Colonic mucosa (tissue), 4 donors: Measurements from ENCODE around the gene TRABD2A. TPM values are rescaled to one million over a fixed set of nuclear protein-coding genes. Genes with fewer than 3 reads are reported as not detected.
A peak's percentile ranks its signal among the peaks of the same experiment; 100 is the strongest.

Source experiments
- DNase-seq: peaks from one replicate; pipeline ENCODE4 v3.0.0-alpha.2; 2020
- H3K27ac ChIP-seq: fragments of 200-600 bp; one replicate; pipeline ENCODE4 v1.8.0; 2021
- H3K27me3 ChIP-seq: fragments of 200-600 bp; one replicate; pipeline ENCODE4 v1.8.0; 2021
- H3K36me3 ChIP-seq: fragments of 200-600 bp; one replicate; pipeline ENCODE4 v1.8.0; 2021
- H3K4me1 ChIP-seq: fragments of 200-600 bp; one replicate; pipeline ENCODE4 v1.8.0; 2021; ENCODE audit warnings: mild to moderate bottlenecking
- H3K4me3 ChIP-seq: fragments of 200-600 bp; one replicate; pipeline ENCODE4 v1.8.0; 2021
- H3K9ac ChIP-seq, 2 donors: one replicate each; pipeline ENCODE4 v1.7.0; 2013; ENCODE audit warnings: control low read depth in 2 of 2, low read depth in 2 of 2, low read length in 2 of 2
- H3K9me3 ChIP-seq: fragments of 200-600 bp; one replicate; pipeline ENCODE4 v1.8.0; 2021
- CTCF ChIP-seq: fragments of 200-600 bp; IDR thresholded peaks from one replicate; pipeline ENCODE4 v1.8.0; 2022; ENCODE audit warnings: antibody characterized with exemption, mild to moderate bottlenecking
- intact Hi-C: fragments of 100-400 bp; cut with DNase I; formaldehyde crosslinking; loops from one replicate; pipeline ENCODE4 v1.14.1; 2022
- total RNA-seq, 2 donors: library from RNA; stranded (reverse); fragmentation: NEBNext Ultra II Directional in 1 of 2; extraction: Animal tissue kit (Norgen Biotek cat#: 25700) in 1 of 2; gene quantifications; one replicate each; pipeline ENCODE4 v1.2.1, GENCODE V29; 2021
- donor health status: healthy.
- donor health status: DM: no; HTN: no; CAD: no.
- donor health status: DM: no; HTN: no; CAD: no.

Gene TRABD2A
- total RNA-seq, 2 donors from 2014 or later, result 88.1 to 158 TPM

- Histone ChIP-seq H3K4me3 (no peak overlapping the region), H3K36me3 (no peaks in the 10 kb centered on the region), H3K9ac (no peak overlapping the region), H3K9me3 (no peaks in the 10 kb centered on the region), H3K4me1 (no peaks in the 10 kb centered on the region), H3K27ac (no peak overlapping the region), H3K27me3 (no peaks in the 10 kb centered on the region)
- intact Hi-C loops, result no loop called here
- TF ChIP-seq CTCF, result no peak
- peak; percentile 11 for DNase-seq
Observed at GRCh38 chr2:84901593-84902120, 20.8 kb upstream of the TRABD2A start.

GRCh38 chr2:84900971-84901370, 20.1 kb upstream of the TRABD2A start:
- DNase-seq, result peak; percentile 15
- H3K9ac ChIP-seq, result no peak overlapping the region
- H3K9me3 ChIP-seq, result no peaks in the 10 kb centered on the region
- no peaks in the 10 kb centered on the region for H3K36me3 ChIP-seq
- H3K4me3 ChIP-seq, result no peak overlapping the region
- intact Hi-C loops, result no loop called here
- no peaks in the 10 kb centered on the region for H3K27me3 ChIP-seq
- TF ChIP-seq CTCF, result no peak
- H3K4me1 ChIP-seq, result no peaks in the 10 kb centered on the region
- no peak overlapping the region for H3K27ac ChIP-seq

GRCh38 chr2:84899304-84900204, 18.7 kb upstream of the TRABD2A start:
- intact Hi-C loops, result no loop called here
- no peaks in the 10 kb centered on the region for H3K36me3 ChIP-seq
- no peak for DNase-seq
- H3K27me3 ChIP-seq, result no peaks in the 10 kb centered on the region
- no peak overlapping the region for H3K27ac ChIP-seq
- no peaks in the 10 kb centered on the region for H3K4me1 ChIP-seq
- H3K9me3 ChIP-seq, result no peaks in the 10 kb centered on the region
- H3K9ac ChIP-seq, result no peak overlapping the region
- no peak overlapping the region for H3K4me3 ChIP-seq
- no peak for TF ChIP-seq CTCF

GRCh38 chr2:84897773-84898172, 16.9 kb upstream of the TRABD2A start:
- peak overlapping the region; percentile 39 for H3K27ac ChIP-seq
- H3K9me3 ChIP-seq, result no peaks in the 10 kb centered on the region
- intact Hi-C loops, result no loop called here
- DNase-seq, result no peak
- H3K4me3 ChIP-seq, result no peak overlapping the region
- no peaks in the 10 kb centered on the region for H3K27me3 ChIP-seq
- H3K9ac ChIP-seq, result no peak overlapping the region
- H3K4me1 ChIP-seq, result no peaks in the 10 kb centered on the region
- TF ChIP-seq CTCF, result no peak
- H3K36me3 ChIP-seq, result no peaks in the 10 kb centered on the region

- Histone ChIP-seq H3K36me3 (no peaks in the 10 kb centered on the region), H3K4me1 (no peaks in the 10 kb centered on the region), H3K9me3 (no peaks in the 10 kb centered on the region), H3K27ac (no peak overlapping the region), H3K4me3 (no peak overlapping the region), H3K27me3 (no peaks in the 10 kb centered on the region), H3K9ac (no peak overlapping the region)
- intact Hi-C loops, result no loop called here
- DNase-seq, result no peak
- no peak for TF ChIP-seq CTCF
Observed at GRCh38 chr2:84896567-84896966, 15.7 kb upstream of the TRABD2A start.
